ENCODE measurements around the gene NISCH. TPM values are rescaled to one million over a fixed set of nuclear protein-coding genes. Genes with fewer than 3 reads are reported as not detected.

Gene NISCH
- total RNA-seq, 1 experiment from 2014 or later = 62.2 TPM

GRCh38 chr3:52520716-52521487, 65.5 kb downstream of the NISCH start:
- no peaks in the 10 kb centered on the region for H3K4me1 Mint-ChIP-seq (ENCODE audit: low read depth, unreplicated experiment)
- TF ChIP-seq, protein P1, sequence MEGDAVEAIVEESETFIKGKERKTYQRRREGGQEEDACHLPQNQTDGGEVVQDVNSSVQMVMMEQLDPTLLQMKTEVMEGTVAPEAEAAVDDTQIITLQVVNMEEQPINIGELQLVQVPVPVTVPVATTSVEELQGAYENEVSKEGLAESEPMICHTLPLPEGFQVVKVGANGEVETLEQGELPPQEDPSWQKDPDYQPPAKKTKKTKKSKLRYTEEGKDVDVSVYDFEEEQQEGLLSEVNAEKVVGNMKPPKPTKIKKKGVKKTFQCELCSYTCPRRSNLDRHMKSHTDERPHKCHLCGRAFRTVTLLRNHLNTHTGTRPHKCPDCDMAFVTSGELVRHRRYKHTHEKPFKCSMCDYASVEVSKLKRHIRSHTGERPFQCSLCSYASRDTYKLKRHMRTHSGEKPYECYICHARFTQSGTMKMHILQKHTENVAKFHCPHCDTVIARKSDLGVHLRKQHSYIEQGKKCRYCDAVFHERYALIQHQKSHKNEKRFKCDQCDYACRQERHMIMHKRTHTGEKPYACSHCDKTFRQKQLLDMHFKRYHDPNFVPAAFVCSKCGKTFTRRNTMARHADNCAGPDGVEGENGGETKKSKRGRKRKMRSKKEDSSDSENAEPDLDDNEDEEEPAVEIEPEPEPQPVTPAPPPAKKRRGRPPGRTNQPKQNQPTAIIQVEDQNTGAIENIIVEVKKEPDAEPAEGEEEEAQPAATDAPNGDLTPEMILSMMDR (IDR thresholded peaks at IDR 0.05; ENCODE audit: insufficient read depth in 1 of 2, low read depth in 1 of 2, low read length in 1 of 2, severe bottlenecking in 1 of 2, unreplicated experiment in 1 of 2) = no peak
- Histone ChIP-seq H3K36me3 (ENCODE audit: control insufficient read depth, insufficient read depth, low read length) (no peaks in the 10 kb centered on the region), H3K27me3 (replicated peaks; ENCODE audit: control insufficient read depth, insufficient read depth, low read length) (no peaks in the 10 kb centered on the region), H3K4me3 (ENCODE audit: low read depth, low read length) (no peak overlapping the region), H3K4me1 (no peaks in the 10 kb centered on the region), H3K9me3 (no peaks in the 10 kb centered on the region)
- ChIA-PET POLR2A (no interaction called here), CTCF (no interaction called here)
- H3K9me3 Mint-ChIP-seq (ENCODE audit: unreplicated experiment) = no peaks in the 10 kb centered on the region
- H3K27ac Mint-ChIP-seq (ENCODE audit: unreplicated experiment) = no peak overlapping the region
- H3K36me3 Mint-ChIP-seq (ENCODE audit: insufficient read depth, unreplicated experiment) = peaks cover 15% of the 10 kb centered on the region
- H3K27me3 Mint-ChIP-seq (ENCODE audit: insufficient read depth, unreplicated experiment) = no peaks in the 10 kb centered on the region
- H3K4me3 Mint-ChIP-seq (ENCODE audit: unreplicated experiment) = no peak overlapping the region
- BruUV-seq (replicated peaks) = no TSS peak
- DNase-seq = no peak
- intact Hi-C loops (cut with micrococcal nuclease; ENCODE audit: unreplicated experiment) = no loop called here

- intact Hi-C loops (cut with micrococcal nuclease; ENCODE audit: unreplicated experiment) = no loop called here
- H3K27me3 Mint-ChIP-seq (ENCODE audit: insufficient read depth, unreplicated experiment) = no peaks in the 10 kb centered on the region
- H3K4me3 Mint-ChIP-seq (ENCODE audit: unreplicated experiment) = no peak overlapping the region
- DNase-seq = no peak
- no peak overlapping the region for H3K27ac Mint-ChIP-seq (ENCODE audit: unreplicated experiment)
- no TSS peak for BruUV-seq (replicated peaks)
- TF ChIP-seq, protein P1 (IDR thresholded peaks at IDR 0.05; ENCODE audit: insufficient read depth in 1 of 2, low read depth in 1 of 2, low read length in 1 of 2, severe bottlenecking in 1 of 2, unreplicated experiment in 1 of 2) = no peak
- Histone ChIP-seq H3K36me3 (ENCODE audit: control insufficient read depth, insufficient read depth, low read length) (peaks cover 2% of the 10 kb centered on the region; the same call in 1 of the 2 replicates), H3K27me3 (replicated peaks; ENCODE audit: control insufficient read depth, insufficient read depth, low read length) (no peaks in the 10 kb centered on the region), H3K4me3 (ENCODE audit: low read depth, low read length) (no peak overlapping the region), H3K9me3 (no peaks in the 10 kb centered on the region), H3K4me1 (no peaks in the 10 kb centered on the region; the same call in 1 of the 2 replicates)
- peaks cover 18% of the 10 kb centered on the region for H3K36me3 Mint-ChIP-seq (ENCODE audit: insufficient read depth, unreplicated experiment)
- no peaks in the 10 kb centered on the region for H3K9me3 Mint-ChIP-seq (ENCODE audit: unreplicated experiment)
- CTCF ChIA-PET = no interaction called here
- H3K4me1 Mint-ChIP-seq (ENCODE audit: low read depth, unreplicated experiment) = no peaks in the 10 kb centered on the region
- POLR2A ChIA-PET = no interaction called here
These were observed 66.1 kb downstream of the NISCH start for GRCh38 chr3:52521488-52521824.

GRCh38 chr3:52521881-52522650, 66.7 kb downstream of the NISCH start:
- Histone ChIP-seq H3K36me3 (ENCODE audit: control insufficient read depth, insufficient read depth, low read length) (peaks cover 2% of the 10 kb centered on the region), H3K4me1 (peaks cover 4% of the 10 kb centered on the region; the same call in 1 of the 2 replicates), H3K9me3 (no peaks in the 10 kb centered on the region), H3K4me3 (ENCODE audit: low read depth, low read length) (no peak overlapping the region), H3K27me3 (replicated peaks; ENCODE audit: control insufficient read depth, insufficient read depth, low read length) (no peaks in the 10 kb centered on the region)
- CTCF ChIA-PET = interaction anchor here (0.5 kb wide), 1 partner anchor 47 kb away, joined by 3 read pairs; no protein-coding TSS in a partner anchor
- Mint-ChIP-seq H3K9me3 (ENCODE audit: unreplicated experiment) (no peaks in the 10 kb centered on the region), H3K36me3 (ENCODE audit: insufficient read depth, unreplicated experiment) (peaks cover 24% of the 10 kb centered on the region), H3K27me3 (ENCODE audit: insufficient read depth, unreplicated experiment) (no peaks in the 10 kb centered on the region), H3K4me3 (ENCODE audit: unreplicated experiment) (no peak overlapping the region), H3K27ac (ENCODE audit: unreplicated experiment) (no peak overlapping the region), H3K4me1 (ENCODE audit: low read depth, unreplicated experiment) (no peaks in the 10 kb centered on the region)
- POLR2A ChIA-PET = no interaction called here
- no TSS peak for BruUV-seq (replicated peaks)
- intact Hi-C loops (cut with micrococcal nuclease; ENCODE audit: unreplicated experiment) = no loop called here
- no peak for DNase-seq
- TF ChIP-seq, protein P1 (IDR thresholded peaks at IDR 0.05; ENCODE audit: insufficient read depth in 1 of 2, low read depth in 1 of 2, low read length in 1 of 2, severe bottlenecking in 1 of 2, unreplicated experiment in 1 of 2) = no peak
